GM23248 (cell line): ENCODE results near the gene NRN1L. TPM values are rescaled to one million over a fixed set of nuclear protein-coding genes. Genes with fewer than 3 reads are reported as not detected.

Experiments
- DNase-seq: peaks from one replicate; pipeline ENCODE4 v3.0.0-alpha.2; 2015
- H2AFZ ChIP-seq: fragments of 200-600 bp; sonication (generic); 2 replicates; pipeline ENCODE4 v1.6.1; 2016; ENCODE audit warnings: antibody characterized with exemption
- H3F3A ChIP-seq: fragments of 200-600 bp; sonication (generic); 2 replicates; pipeline ENCODE4 v1.6.1; 2016; ENCODE audit warnings: mild to moderate bottlenecking, antibody characterized with exemption, mixed run types; ENCODE audit not compliant: insufficient read depth
- H3K27ac ChIP-seq: fragments of 200-600 bp; sonication (generic); 2 replicates; pipeline ENCODE4 v1.5.1; 2016; ENCODE audit warnings: mild to moderate bottlenecking
- H3K27me3 ChIP-seq: fragments of 200-600 bp; sonication (generic); replicated peaks from 2 replicates; pipeline ENCODE4 v1.6.1; 2016; ENCODE audit warnings: mild to moderate bottlenecking; ENCODE audit not compliant: insufficient read depth
- H3K36me3 ChIP-seq: fragments of 200-600 bp; sonication (generic); 2 replicates; pipeline ENCODE4 v1.6.1; 2016; ENCODE audit warnings: low read depth, mild to moderate bottlenecking
- H3K4me1 ChIP-seq: fragments of 200-600 bp; sonication (generic); 2 replicates; pipeline ENCODE4 v1.6.1; 2016; ENCODE audit warnings: mild to moderate bottlenecking; ENCODE audit not compliant: insufficient read depth
- H3K4me2 ChIP-seq: fragments of 200-600 bp; sonication (generic); one replicate; pipeline ENCODE4 v1.6.1; 2016; ENCODE audit warnings: mild to moderate bottlenecking; ENCODE audit not compliant: unreplicated experiment
- H3K4me3 ChIP-seq: fragments of 200-600 bp; sonication (generic); 2 replicates; pipeline ENCODE4 v1.5.1; 2016; ENCODE audit warnings: mild to moderate bottlenecking
- H3K79me2 ChIP-seq: fragments of 200-600 bp; sonication (generic); 2 replicates; pipeline ENCODE4 v1.6.1; 2016; ENCODE audit warnings: mild to moderate bottlenecking; ENCODE audit not compliant: insufficient read depth
- H3K9ac ChIP-seq: fragments of 200-600 bp; sonication (generic); 2 replicates; pipeline ENCODE4 v1.6.1; 2016; ENCODE audit warnings: mild to moderate bottlenecking
- H3K9me2 ChIP-seq: fragments of 200-600 bp; sonication (generic); 2 replicates; pipeline ENCODE4 v1.6.1; 2016; ENCODE audit warnings: mixed run types, mild to moderate bottlenecking, moderate library complexity; ENCODE audit not compliant: insufficient read depth
- H3K9me3 ChIP-seq: fragments of 200-600 bp; sonication (generic); one replicate; pipeline ENCODE4 v1.6.1; 2017; ENCODE audit warnings: low read depth
- H4K20me1 ChIP-seq: fragments of 200-600 bp; sonication (generic); 2 replicates; pipeline ENCODE4 v1.6.0; 2016; ENCODE audit not compliant: insufficient read depth
- EZH2 ChIP-seq: fragments of 200-600 bp; sonication (generic); IDR thresholded peaks from 2 replicates; pipeline ENCODE4 v1.6.1; 2018; ENCODE audit warnings: antibody characterized with exemption, mild to moderate bottlenecking; ENCODE audit not compliant: insufficient read depth, poor library complexity, severe bottlenecking
- EZH2phosphoT487 ChIP-seq: fragments of 200-600 bp; sonication (generic); IDR thresholded peaks from 2 replicates; pipeline ENCODE4 v1.6.1; 2018; ENCODE audit warnings: antibody characterized with exemption, moderate library complexity, mild to moderate bottlenecking, low read depth; ENCODE audit not compliant: insufficient read depth
- WGBS, 2 experiments: methylation state at CpG; one replicate each; pipeline ENCODE4 v1.1.6; 2015 to 2017; ENCODE audit warnings: low lambda C conversion rate in 2 of 2, low coverage in 1 of 2; ENCODE audit errors: missing lambda C conversion rate in 2 of 2; 5-methylcytosine and 5-hydroxymethylcytosine counted together
- in situ Hi-C: fragments of 300-500 bp; cut with MboI; formaldehyde crosslinking; loops from 2 replicates; pipeline ENCODE4 v1.15.0; 2020
- polyA plus RNA-seq: library from polyadenylated mRNA; unstranded; fragments of >200 nt; fragmentation: Nextera tagmentation; extraction: Ambion mirVana; gene quantifications from 2 replicates; pipeline ENCODE4 v1.2.1, GENCODE V29; 2016
- total RNA-seq: library from RNA; depleted of rRNA; stranded (reverse); fragments of >200 nt; shearing (Covaris generic); gene quantifications from 2 replicates; pipeline ENCODE4 v1.2.3, GENCODE V29; 2014

Gene NRN1L
- total and polyA plus RNA-seq, 2 experiments from 2014 or later = not detected

GRCh38 chr16:67848118-67848517, 36.6 kb upstream of the NRN1L start:
- WGBS, 2 experiments = 82 to 85% methylated on average over 11 of the region's 11 CpGs
- H3K4me3 ChIP-seq = peak overlapping the region; percentile 96
- 0 out of 2 replicates have a peak, but pooled peaks cover 4% of the 10 kb centered on the region for H4K20me1 ChIP-seq
- H3K36me3 ChIP-seq = no peaks in the 10 kb centered on the region
- peaks cover 94% of the 10 kb centered on the region for H3K79me2 ChIP-seq
- in situ Hi-C loops = no loop called here
- TF ChIP-seq EZH2phosphoT487 = no peak
- no peak for TF ChIP-seq EZH2
- peaks cover 14% of the 10 kb centered on the region for H3F3A ChIP-seq
- no peaks in the 10 kb centered on the region for H3K27me3 ChIP-seq
- no peaks in the 10 kb centered on the region for H3K9me3 ChIP-seq
- peak overlapping the region; percentile 88 for H3K4me2 ChIP-seq
- H2AFZ ChIP-seq = no peak overlapping the region
- DNase-seq = no peak
- peaks cover 38% of the 10 kb centered on the region for H3K4me1 ChIP-seq
- peak overlapping the region; percentile 91 for H3K27ac ChIP-seq
- H3K9me2 ChIP-seq = no peaks in the 10 kb centered on the region
- peak overlapping the region; percentile 99 for H3K9ac ChIP-seq

- H3K9me3 ChIP-seq = no peaks in the 10 kb centered on the region
- in situ Hi-C loops = no loop called here
- 97 to 98% methylated on average over 3 of the region's 3 CpGs for WGBS, 2 experiments
These were observed 31.0 kb upstream of the NRN1L start for GRCh38 chr16:67853670-67854069.

GRCh38 chr16:67855789-67856188, 28.9 kb upstream of the NRN1L start:
- Histone ChIP-seq H2AFZ (no peak overlapping the region), H3K4me1 (peaks cover 26% of the 10 kb centered on the region), H4K20me1 (peaks cover 13% of the 10 kb centered on the region; the same call in 1 of the 2 replicates), H3K27me3 (no peaks in the 10 kb centered on the region), H3K9me2 (no peaks in the 10 kb centered on the region), H3K4me3 (no peak overlapping the region), H3K79me2 (peaks cover 96% of the 10 kb centered on the region), H3K27ac (no peak overlapping the region), H3F3A (peaks cover 34% of the 10 kb centered on the region), H3K36me3 (peaks cover 4% of the 10 kb centered on the region; the same call in 1 of the 2 replicates), H3K9ac (no peak overlapping the region), H3K4me2 (no peak overlapping the region), H3K9me3 (no peaks in the 10 kb centered on the region)
- no peak for DNase-seq
- in situ Hi-C loops = no loop called here
- WGBS, 2 experiments = 82 to 86% methylated on average over 9 to 10 of the region's 10 CpGs
- no peak for TF ChIP-seq EZH2
- no peak for TF ChIP-seq EZH2phosphoT487

More at GRCh38 chr16:67853670-67854069, 31.0 kb upstream of the NRN1L start:
- no peaks in the 10 kb centered on the region for H3K36me3 ChIP-seq
- H3K79me2 ChIP-seq = peaks cover 96% of the 10 kb centered on the region
- TF ChIP-seq EZH2 (no peak), EZH2phosphoT487 (no peak)
- H4K20me1 ChIP-seq = peaks cover 15% of the 10 kb centered on the region; the same call in 1 of the 2 replicates
- no peak overlapping the region for H2AFZ ChIP-seq
- H3K4me3 ChIP-seq = no peak overlapping the region
- no peaks in the 10 kb centered on the region for H3K27me3 ChIP-seq
- H3K9me2 ChIP-seq = no peaks in the 10 kb centered on the region
- no peak overlapping the region for H3K4me2 ChIP-seq
- H3K9ac ChIP-seq = no peak overlapping the region
- H3F3A ChIP-seq = peaks cover 24% of the 10 kb centered on the region
- H3K4me1 ChIP-seq = peaks cover 16% of the 10 kb centered on the region
- no peak overlapping the region for H3K27ac ChIP-seq
- DNase-seq = no peak

GRCh38 chr16:67856927-67857546, 27.6 kb upstream of the NRN1L start:
- DNase-seq = no peak
- H3K27ac ChIP-seq = peak overlapping the region; percentile 100
- H3K9me3 ChIP-seq = no peaks in the 10 kb centered on the region
- peaks cover 96% of the 10 kb centered on the region for H3K79me2 ChIP-seq
- peak overlapping the region; percentile 24; the same call in 1 of the 2 replicates for H3K4me3 ChIP-seq
- in situ Hi-C loops = no loop called here
- H3K4me2 ChIP-seq = peak overlapping the region; percentile 48
- 83 to 89% methylated on average over 5 of the region's 5 CpGs for WGBS, 2 experiments
- H3K9me2 ChIP-seq = no peaks in the 10 kb centered on the region
- peaks cover 38% of the 10 kb centered on the region for H3K4me1 ChIP-seq
- H4K20me1 ChIP-seq = peaks cover 11% of the 10 kb centered on the region; the same call in 1 of the 2 replicates
- no peak overlapping the region for H2AFZ ChIP-seq
- H3F3A ChIP-seq = peaks cover 46% of the 10 kb centered on the region
- no peaks in the 10 kb centered on the region for H3K27me3 ChIP-seq
- peaks cover 4% of the 10 kb centered on the region; the same call in 1 of the 2 replicates for H3K36me3 ChIP-seq
- H3K9ac ChIP-seq = peak overlapping the region; percentile 68
- TF ChIP-seq EZH2phosphoT487 (no peak), EZH2 (no peak)
